Hindlimb muscle (tissue), 1 donor: Measurements from ENCODE around the gene CAPN3. TPM values are rescaled to one million over a fixed set of nuclear protein-coding genes. Genes with fewer than 3 reads are reported as not detected.
"Not testable (repeated sequence)": the region's sequence is repeated elsewhere in the genome, so short reads cannot be mapped to it uniquely, and the experiment has no call there.

Experiments used
- DNase-seq: peaks from one replicate; pipeline ENCODE4 v3.0.0-alpha.2; 2013
- polyA plus RNA-seq: library from polyadenylated mRNA; unstranded; fragments of 120-200 nt; gene quantifications from one replicate; pipeline ENCODE4 v1.2.1, GENCODE V29; 2013; ENCODE audit not compliant: insufficient read length

CAPN3 gene
- 544 TPM for polyA plus RNA-seq

DNA sequence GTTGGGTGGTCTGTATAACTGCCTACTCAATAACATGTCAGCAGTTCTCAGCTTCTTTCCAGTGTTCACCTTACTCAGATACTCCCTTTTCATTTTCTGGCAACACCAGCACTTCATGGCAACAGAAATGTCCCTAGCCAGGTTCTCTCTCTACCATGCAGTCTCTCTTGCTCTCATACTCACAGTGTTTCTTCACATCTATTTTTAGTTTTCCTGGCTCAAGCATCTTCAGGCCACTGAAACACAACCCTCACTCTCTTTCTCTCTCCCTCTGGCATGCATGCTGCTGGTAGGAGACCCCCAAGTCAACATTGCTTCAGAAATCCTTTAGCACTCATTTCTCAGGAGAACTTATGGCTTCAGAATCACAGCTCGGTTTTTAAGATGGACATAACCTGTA, at the start of gene CAPN3:
Gene CAPN3, plus strand, starts transcription at position 253 of the 400 bp plus-strand sequence. CDS start 305 bp downstream, outside the sequence.
- no peak for DNase-seq

DNA sequence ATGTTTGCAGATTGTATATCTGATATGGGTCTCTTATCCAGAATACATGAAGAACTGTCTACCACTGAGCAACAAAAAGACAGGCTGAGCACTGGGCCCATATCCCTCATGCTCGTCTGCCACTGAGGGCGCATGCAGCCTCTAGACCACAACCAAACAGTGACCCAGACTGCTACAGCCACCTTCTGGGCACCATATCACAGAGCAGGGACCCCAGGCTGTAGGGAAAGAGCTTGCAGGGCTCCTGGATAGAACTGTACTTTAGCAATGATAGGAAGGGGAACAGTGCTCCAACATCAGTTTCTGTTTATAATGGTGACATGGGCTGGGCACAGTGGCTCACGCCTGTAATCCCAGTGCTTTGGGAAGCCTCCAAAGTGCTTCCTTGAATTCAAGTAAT, 45.8 kb upstream of the CAPN3 start:
- DNase-seq, result no peak

- DNase-seq, result no peak
Measured at GRCh38 chr15:42314818-42315217, 44.5 kb upstream of the CAPN3 start.

GRCh38 chr15:42315521-42315920, 43.8 kb upstream of the CAPN3 start:
- DNase-seq, result no peak

- not testable (repeated sequence) for DNase-seq
Measured at GRCh38 chr15:42316282-42316805, 43.0 kb upstream of the CAPN3 start.

GRCh38 chr15:42319206-42319605, 40.1 kb upstream of the CAPN3 start:
- DNase-seq, result no peak

DNA sequence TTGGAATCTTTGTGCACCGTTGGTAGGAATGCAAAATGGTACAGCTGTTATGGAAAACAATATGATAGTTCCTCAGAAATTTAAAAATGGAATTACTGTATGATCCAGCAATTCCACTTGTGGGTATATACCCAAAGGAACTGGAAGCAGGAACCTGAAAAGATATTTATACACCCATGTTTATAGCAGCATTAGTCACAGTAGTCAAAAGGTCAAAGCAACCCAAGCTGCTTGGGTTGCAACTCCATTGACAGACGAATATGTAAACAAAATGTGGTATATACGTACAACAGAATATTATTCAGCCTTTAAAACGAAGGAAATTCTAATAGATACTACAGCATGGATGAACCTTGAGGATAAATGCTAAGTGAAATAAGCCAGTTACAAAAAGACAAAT, 35.0 kb upstream of the CAPN3 start:
- no peak for DNase-seq

DNA sequence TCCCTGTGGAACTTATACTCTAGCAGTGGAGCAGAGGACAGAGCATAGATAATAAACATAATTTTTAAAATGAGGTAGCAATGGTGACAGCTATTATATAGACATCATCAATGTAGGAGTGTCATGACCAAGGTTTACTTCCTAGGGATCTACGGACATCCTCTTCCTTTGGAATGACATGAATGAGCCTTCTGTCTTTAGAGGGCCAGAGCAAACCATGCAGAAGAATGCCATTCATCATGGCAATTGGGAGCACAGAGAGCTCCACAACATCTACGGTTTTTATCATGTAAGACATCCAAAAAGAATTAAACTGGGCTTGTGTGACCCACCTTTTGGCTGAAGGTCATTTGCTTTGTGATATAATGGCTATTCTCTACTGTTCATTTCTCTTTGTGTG, 30.1 kb upstream of the CAPN3 start:
- DNase-seq, result no peak

DNA sequence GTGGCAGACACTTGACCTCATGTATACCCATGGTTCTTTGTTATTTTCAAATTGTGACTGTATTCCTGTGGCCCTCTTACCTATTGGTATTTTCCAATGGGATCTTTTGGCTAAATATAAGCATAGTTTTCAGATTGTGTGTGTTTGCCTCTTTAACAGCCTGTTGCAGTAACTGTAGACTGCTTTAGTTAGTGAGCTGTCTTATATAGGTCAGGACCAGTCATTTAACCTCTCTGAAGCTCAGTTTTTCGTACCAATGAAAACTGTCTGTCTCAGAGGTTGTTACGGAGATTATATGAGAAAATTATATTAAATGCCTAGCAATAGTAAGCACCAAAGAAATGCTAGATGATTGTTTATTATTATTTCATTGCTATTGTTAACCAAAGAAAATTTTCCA, 29.3 kb upstream of the CAPN3 start:
- DNase-seq, result no peak

- no peak for DNase-seq
Measured at GRCh38 chr15:42331235-42331634, 28.1 kb upstream of the CAPN3 start.

- no peak for DNase-seq
Measured at GRCh38 chr15:42332331-42332730, 27.0 kb upstream of the CAPN3 start.

DNA sequence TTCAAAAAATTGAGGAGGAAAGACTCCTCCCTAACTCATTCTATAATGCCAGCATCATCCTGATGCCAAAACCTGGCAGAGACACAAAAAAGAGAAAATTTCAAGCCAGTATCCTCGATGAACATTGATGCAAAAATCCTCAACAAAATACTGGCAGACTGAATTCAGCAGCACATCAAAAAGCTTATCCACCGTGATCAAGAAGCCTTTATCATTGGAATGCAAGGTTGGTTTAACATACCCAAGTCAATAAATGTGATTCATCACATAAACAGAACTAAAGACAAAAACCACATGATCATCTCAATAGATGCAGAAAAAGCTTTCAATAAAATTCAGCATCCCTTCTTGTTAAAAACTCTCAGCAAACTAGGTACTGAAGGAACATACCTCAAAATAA, 24.2 kb upstream of the CAPN3 start:
- DNase-seq, result no peak

- DNase-seq, result not testable (repeated sequence)
Measured at GRCh38 chr15:42336650-42337049, 22.7 kb upstream of the CAPN3 start.

- DNase-seq, result not testable (repeated sequence)
Measured at GRCh38 chr15:42337104-42337503, 22.2 kb upstream of the CAPN3 start.

GRCh38 chr15:42338500-42338899, 20.8 kb upstream of the CAPN3 start:
- no peak for DNase-seq

DNA sequence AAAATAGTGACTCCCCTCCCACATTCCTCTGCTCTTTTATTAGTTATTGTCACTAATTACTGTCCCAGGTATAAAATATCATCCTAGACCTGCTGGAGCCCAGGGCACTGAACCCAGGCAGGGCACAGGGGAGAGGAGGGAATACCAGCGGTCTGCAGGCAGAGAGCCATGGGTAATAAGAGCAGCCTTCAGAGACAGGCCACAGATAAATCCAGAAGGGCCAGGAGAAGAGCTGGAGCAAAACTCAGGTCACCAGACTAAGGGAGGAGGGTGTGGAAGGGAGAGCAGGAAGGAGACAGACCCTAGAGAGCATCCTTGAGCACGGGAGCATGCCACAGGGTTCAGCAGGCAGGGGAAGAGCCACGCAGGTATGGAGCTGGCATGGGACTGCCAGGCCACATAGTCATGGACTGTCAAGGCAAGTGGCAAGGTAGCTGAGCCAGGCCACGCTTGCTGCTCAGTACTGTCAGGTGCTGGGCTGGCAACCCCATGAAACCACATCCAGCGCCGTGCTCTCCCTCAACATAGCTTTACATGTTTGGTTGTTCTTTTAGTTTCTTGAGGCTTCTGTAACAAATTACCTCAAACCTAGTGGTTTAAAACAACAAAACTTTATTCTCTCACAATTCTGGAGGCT, 15.6 kb upstream of the CAPN3 start:
- no peak for DNase-seq

- DNase-seq, result no peak
Measured at GRCh38 chr15:42344763-42345162, 14.5 kb upstream of the CAPN3 start.

DNA sequence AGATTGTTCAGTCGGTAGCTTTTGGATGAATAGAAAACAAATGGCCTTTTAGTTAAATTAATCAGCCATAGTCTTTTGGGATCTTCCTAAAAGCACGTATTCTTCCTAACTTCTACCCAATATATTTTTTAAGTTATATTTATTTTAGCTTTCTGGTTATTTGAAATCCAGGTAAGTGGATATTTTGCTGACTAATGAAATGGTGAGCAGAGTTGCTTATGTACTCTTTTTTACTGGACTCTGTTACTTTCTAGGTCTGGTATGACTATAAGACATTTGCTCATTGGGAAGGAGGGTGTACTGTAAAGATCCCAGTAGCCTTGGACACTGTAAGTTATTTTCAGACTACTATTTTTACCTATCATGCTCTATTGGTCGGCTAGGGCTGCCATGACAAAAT, 13.8 kb upstream of the CAPN3 start:
- no peak for DNase-seq

- DNase-seq, result no peak
Measured at GRCh38 chr15:42348083-42348482, 11.2 kb upstream of the CAPN3 start.

GRCh38 chr15:42349186-42349585, 10.1 kb upstream of the CAPN3 start:
- DNase-seq, result no peak

DNA sequence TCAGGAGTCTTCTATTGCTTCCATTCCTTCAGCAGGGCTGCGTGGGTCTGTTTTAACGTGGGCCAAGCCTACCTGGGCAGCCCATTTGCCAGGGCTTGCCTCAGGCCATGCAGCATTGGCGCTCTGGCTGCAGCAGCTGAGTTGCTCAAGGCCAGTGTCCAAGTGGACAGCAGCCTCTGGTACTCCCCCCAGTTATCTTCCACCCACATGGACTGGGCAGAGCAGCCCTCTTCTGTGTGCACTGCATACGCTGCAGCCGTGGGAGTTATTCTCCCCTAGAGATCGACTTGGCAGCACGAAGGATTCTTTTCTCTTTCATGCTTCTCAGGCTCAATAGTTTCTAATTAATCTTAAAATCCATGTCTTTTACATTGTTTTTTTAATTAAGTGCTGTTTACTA, 6.9 kb upstream of the CAPN3 start:
- no peak for DNase-seq

GRCh38 chr15:42353061-42353460, 6.2 kb upstream of the CAPN3 start:
- DNase-seq, result no peak

DNA sequence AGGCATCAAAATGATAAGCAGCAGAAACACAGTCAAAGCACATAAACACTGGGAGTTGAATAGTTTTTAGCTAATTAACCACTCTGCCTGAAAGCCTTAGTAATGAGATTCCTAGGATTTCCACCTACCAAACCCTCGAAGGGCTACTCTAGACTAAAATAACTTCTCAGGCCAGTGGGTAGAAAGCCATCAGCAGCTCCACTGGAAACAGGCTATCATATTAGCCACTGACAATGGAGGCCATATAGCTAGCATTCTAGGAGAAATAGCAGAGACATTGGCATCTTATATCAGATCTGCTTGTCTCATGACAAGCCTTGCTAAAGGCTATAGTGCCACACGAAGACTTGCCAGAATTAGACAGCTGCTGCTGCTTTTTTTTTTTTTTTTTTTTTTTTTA, 4.5 kb upstream of the CAPN3 start:
- DNase-seq, result no peak

GRCh38 chr15:42355291-42355690, 4.0 kb upstream of the CAPN3 start:
- no peak for DNase-seq

DNA sequence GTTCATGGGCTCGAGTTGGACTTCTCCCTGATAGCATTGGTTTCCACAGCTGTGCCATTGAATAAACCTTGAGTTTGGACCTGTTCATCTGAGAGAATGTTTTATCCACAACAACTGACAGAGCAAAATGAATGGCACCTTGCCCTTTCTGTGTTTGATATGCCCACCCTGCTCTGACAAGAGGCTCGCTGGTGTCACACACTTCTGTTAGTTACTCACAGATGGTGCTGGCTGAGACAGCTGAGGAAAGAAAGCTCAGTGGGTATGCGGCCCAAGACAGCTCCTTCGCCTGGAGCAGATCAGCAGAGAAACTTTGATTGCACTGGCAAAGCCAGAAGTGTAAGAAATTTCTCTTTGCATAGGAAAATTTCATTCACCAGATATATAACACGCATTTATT, 2.5 kb upstream of the CAPN3 start:
- no peak for DNase-seq
